Measurements from ENCODE around the gene NFIB.

Gene NFIB

DNA sequence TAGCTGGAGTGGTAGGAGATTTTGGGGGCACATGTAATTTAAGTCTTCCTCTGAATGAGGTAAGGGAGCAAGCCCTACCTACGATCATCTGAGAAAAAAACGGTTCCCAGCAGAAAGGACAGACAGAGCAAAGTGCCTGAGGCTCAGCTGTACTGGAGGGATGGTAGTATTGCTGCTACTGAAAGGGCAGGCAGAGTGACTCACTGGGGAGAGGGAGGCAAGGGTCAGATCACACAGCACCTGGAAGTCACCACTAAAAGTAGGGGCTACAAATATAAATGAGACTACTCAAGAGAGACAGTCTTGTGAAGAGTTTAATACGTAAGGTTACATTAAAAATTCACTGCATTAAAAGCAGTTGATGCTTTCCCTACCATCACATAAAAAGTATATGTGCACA, 75.9 kb downstream of the NFIB start:
- DNase-seq, result no peak

DNA sequence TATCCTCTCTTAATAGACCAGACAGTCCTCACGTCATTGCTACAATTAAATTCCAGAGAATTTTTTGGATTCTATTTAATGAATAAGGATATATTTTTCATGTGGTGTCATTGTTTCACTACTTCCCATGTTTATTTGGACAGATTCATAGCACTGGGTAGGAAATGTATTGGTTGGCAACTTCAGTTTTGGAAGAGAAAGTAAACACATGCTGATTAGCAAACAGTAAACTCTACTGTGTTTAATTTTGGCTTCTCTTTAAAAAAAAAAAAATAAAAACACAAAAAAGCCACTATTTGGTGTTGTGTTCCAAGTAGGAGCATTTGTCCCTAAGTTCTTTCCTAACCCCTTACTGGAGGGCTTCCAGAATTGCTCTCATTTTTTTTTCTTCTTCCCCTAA, 77.3 kb downstream of the NFIB start:
- no peak for DNase-seq

- no peak for DNase-seq
These were observed 81.8 kb downstream of the NFIB start for GRCh38 chr9:14232111-14232510.

- no peak for DNase-seq
These were observed 82.5 kb downstream of the NFIB start for GRCh38 chr9:14231196-14231990.

- no peak for DNase-seq
These were observed 85.3 kb downstream of the NFIB start for GRCh38 chr9:14228602-14229001.

DNA sequence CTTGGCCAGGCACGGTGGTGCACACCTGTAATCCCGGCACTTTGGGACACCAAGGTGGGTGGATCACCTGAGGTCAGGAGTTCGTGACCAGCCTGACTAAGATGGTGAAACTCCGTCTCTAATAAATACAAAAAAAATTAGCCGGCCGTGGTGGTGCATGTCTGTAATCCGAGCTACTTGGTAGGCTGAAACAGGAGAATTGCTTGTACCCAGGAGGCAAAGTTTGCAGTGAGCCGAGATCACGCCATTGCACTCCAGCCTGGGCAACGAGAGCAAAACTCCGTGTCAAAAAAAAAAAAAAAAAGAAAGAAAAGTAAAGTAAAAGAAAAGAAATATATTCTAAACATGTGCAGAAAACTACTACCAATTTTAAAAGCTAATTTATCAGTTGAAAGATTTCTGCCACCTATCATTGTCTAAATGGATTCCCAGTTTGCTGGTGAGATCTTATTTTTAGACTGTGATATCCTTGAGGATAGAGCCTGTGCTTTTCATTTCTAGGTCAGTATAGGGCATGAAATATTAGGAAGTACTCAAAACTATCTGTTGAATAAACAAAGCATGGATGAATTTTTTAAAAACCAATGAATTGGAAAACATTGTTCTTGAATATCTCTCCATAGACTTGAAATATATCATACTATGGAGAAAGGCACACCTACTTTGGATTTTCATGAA, 86.9 kb downstream of the NFIB start:
- DNase-seq, result no peak

- no peak for DNase-seq
These were observed 90.9 kb downstream of the NFIB start for GRCh38 chr9:14223081-14223480.

GRCh38 chr9:14222149-14222835, 91.6 kb downstream of the NFIB start:
- DNase-seq, result no peak

GRCh38 chr9:14221558-14221957, 92.4 kb downstream of the NFIB start:
- DNase-seq, result no peak

DNA sequence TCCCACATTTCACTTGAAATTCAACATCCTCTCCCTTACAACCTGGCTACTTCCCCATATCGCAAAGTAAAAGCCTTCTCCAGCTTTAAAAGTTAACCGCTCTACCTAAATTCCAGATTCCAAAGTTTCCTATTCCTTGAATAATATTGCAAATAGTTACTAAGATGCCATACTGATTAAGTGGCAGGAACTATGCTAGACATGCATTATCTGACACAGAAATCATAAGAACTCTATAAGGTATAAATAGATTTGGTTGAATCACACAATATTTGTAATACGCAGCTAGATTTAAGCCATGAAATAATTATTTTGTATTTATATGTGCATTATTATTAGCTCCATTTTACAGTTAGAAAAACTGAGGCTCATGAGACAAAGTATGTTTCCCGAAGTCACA, 92.8 kb downstream of the NFIB start:
- no peak for DNase-seq

GRCh38 chr9:14220256-14220655, 93.7 kb downstream of the NFIB start:
- DNase-seq, result no peak

DNA sequence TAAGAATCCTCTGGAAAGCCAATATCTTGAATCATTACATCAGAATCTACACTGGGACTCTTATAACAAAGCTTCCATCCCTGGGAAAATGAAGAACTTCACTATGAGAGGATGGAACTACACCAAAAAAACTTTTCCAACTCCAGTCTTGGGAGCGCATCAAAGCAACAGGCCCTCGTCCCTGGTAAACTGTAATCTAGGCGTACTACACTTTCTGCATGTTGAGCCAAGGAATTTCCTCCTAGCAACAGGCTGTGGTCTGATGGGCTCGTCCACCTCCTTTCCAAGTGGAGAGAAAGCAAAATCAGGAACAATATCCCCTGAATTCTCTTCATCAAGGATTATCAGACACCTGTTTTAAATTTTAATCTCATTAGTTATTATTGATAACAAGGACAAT, 94.1 kb downstream of the NFIB start:
- DNase-seq, result no peak

- DNase-seq, result no peak
These were observed 95.7 kb downstream of the NFIB start for GRCh38 chr9:14218253-14218652.

DNA sequence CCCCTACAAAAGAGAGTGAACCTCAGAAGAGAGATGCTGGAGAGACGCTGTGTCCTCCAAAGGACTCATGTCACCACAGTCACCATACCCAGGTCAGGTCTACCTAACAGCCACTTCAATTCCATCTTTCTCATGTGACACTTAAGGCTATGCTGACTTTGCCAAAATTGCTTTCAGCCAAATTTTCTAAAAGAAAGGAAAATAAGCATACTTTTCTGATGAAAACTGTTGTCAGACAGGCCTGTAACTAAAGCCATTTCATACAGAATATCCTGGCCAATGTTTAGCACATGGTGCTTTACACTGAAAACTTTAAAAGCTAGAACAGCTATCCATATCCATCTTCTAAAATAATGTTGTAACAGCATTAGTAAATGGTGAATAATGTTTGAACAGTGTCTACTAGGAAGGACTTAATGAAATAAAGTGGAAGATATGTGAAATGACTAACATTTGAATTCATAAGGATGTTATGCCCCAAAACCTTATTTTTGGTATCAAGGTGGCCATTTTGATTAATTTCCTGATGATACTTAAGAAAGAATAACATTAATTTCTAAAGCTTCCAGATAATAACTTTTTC, 97.2 kb downstream of the NFIB start:
- no peak for DNase-seq

DNA sequence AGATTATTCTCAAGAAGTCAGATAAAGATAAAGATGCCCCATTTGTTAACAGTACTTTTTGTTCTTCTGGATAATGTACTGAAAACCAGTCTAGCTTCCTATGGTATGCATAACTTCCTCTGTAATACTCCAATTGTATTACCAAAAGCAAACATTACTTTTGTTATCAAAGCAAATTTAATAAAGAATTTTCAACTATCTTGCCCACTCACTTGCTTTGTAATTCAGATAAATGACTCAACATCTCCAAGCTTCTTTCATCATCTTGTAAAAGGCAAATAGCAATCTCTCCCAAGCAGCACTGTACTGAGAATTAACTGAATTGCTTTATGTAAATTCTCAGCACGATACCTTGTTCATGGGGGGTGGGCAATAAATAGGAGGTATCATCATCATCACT, 98.3 kb downstream of the NFIB start:
- DNase-seq, result no peak

DNA sequence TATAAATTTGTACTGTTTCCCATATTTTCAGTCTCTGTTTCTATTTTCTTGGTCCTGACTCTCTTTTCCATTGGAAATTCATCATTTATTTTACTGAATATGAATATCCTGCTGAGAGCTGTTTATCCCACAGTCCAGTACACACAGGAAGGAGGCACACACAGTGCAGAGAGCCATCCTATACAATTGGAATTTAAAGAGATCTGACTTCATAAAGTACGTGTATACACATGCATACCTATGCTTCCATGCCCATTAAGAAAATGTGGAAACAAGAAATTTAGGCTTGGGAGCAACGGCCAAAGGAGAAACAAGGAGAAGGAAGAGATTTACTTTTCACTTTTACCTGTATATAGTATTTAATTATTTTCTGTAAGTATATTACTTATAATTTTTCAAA, 99.2 kb downstream of the NFIB start:
- DNase-seq, result no peak

DNA sequence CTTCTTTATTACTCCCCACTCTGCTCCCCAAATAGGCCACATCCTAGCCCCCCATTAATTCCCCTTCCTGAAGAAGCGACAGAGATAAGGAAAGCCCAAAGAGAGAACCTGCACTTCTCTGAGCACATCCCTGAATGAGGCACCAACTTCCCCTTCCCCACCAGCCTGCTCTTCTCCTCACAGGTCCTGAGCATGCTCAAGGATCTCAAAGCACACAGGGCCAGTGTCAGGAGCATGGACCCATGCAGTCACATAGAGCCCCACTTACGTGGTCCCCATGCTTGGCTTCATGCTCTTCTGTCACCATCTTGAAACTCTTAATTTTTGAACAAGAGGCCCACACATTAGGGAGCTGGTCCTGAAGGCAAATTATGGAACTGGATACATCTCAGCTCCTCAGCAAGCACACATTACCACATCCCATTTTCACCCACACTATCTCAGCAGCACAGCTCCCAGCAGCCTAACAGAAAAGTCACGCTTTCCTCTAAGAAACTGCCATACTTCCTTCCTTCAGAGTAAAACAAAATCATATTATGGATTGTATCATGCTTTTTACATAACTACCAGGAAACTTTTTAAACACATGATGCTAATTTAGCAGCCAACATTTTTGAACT, 99.8 kb downstream of the NFIB start:
- DNase-seq, result no peak

DNA sequence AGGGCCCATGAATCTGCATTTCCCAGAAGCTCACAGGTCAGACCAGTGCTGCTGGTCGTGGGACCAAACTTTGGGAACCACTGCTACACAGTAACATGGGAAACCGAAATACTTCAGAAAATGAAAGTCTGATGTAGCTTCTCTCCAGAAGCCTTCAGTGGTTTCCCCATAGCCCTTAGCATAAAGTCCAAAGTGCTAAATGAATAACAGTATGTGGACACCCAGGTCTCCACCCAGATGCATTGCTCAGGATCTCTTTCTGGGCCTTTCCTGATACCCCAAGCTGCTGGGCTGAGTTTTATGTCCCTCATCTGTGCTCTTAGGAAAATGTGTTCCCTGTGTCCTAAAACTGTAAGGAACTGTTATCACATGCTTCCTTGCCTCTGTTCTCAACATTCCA, 100.4 kb downstream of the NFIB start:
- DNase-seq, result no peak

DNA sequence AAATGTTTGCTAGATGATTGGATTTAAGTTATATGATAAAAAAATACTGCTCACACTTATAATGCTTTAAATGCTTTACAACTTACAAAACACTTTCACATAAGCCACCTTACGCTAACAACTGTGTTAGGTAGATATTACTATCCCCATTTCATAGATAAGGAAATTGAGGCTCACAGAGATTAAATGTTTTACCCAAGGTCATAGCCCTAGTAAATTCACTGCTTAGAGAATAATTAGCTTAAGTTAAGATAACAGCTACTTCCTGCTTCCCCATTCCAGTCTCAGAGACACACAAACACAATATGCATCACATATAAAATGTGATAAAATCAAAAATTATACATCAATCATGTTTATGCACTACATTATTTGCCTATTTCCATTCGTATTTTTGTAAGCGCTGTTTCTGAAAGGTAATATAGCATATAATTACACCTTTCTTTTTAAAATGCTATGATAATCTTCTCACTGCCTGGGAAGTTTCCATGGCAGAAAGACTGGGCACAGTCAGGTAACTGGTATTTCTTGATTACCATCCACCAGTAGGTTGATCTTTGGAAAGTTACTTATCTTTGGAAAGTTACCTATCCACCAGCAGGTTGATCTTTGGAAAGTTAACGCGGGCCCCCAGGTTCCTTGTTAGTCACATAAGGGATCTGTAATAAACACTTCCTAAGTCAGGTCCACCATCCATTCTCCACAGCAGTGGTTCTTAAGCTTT, 101.1 kb downstream of the NFIB start:
- no peak for DNase-seq

- DNase-seq, result no peak
These were observed 101.9 kb downstream of the NFIB start for GRCh38 chr9:14212077-14212476.

- DNase-seq, result no peak
These were observed 102.4 kb downstream of the NFIB start for GRCh38 chr9:14211564-14211963.

DNA sequence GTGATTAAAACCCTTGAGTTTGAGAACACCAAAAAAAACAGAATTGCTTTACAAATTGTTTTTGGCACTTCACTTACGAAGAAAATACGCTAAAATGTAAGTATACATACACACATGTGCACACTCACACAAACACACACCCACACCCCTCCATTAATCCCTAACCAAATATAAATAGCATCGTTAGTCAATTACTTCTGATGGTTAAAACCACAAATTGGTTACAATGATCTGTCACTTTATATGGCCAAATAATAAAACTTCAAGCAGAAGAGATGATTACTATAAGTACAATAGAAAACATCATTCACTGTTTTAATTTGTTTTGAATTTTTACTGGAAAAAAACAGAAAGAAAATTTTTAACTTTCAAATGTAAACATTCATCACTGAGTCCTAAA, 103.5 kb downstream of the NFIB start:
- DNase-seq, result no peak
